ENCODE data around the gene PRKCH. TPM values are rescaled to one million over a fixed set of nuclear protein-coding genes. Genes with fewer than 3 reads are reported as not detected.

PRKCH gene
- total RNA-seq, 1 experiment from 2014 or later = 18.3 TPM

GRCh38 chr14:61563162-61563511 is 241.8 kb downstream of the PRKCH start:
- POLR2A ChIA-PET = no interaction called here
- BruUV-seq (replicated peaks) = no TSS peak
- H3K4me1 Mint-ChIP-seq (ENCODE audit: low read depth, unreplicated experiment) = peaks cover 40% of the 10 kb centered on the region
- peaks cover 6% of the 10 kb centered on the region for H3K36me3 Mint-ChIP-seq (ENCODE audit: insufficient read depth, unreplicated experiment)
- intact Hi-C loops (cut with micrococcal nuclease; ENCODE audit: unreplicated experiment) = loop anchor here (5.0 kb wide), 2 partner anchors 101 to 154 kb away; no protein-coding TSS in a partner anchor
- Histone ChIP-seq H3K4me1 (peaks cover 60% of the 10 kb centered on the region), H3K9me3 (no peaks in the 10 kb centered on the region), H3K27me3 (replicated peaks; ENCODE audit: control insufficient read depth, insufficient read depth, low read length) (no peaks in the 10 kb centered on the region), H3K4me3 (ENCODE audit: low read depth, low read length) (no peak overlapping the region), H3K36me3 (ENCODE audit: control insufficient read depth, insufficient read depth, low read length) (no peaks in the 10 kb centered on the region)
- CTCF ChIA-PET = interaction anchor here (0.8 kb wide), 1 partner anchor 18 kb away, joined by 3 read pairs; no protein-coding TSS in a partner anchor
- peaks cover 9% of the 10 kb centered on the region for H3K9me3 Mint-ChIP-seq (ENCODE audit: unreplicated experiment)
- peak overlapping the region; percentile 94 for H3K27ac Mint-ChIP-seq (ENCODE audit: unreplicated experiment)
- DNase-seq = no peak
- H3K4me3 Mint-ChIP-seq (ENCODE audit: unreplicated experiment) = no peak overlapping the region
- H3K27me3 Mint-ChIP-seq (ENCODE audit: insufficient read depth, unreplicated experiment) = no peaks in the 10 kb centered on the region
- TF ChIP-seq CTCF (IDR thresholded peaks at IDR 0.05; ENCODE audit: insufficient read depth in 1 of 2, low read depth in 1 of 2, low read length in 1 of 2, severe bottlenecking in 1 of 2, unreplicated experiment in 1 of 2) = no peak

- Mint-ChIP-seq H3K9me3 (ENCODE audit: unreplicated experiment) (peaks cover 9% of the 10 kb centered on the region), H3K36me3 (ENCODE audit: insufficient read depth, unreplicated experiment) (peaks cover 6% of the 10 kb centered on the region), H3K27ac (ENCODE audit: unreplicated experiment) (peak overlapping the region; percentile 94), H3K4me3 (ENCODE audit: unreplicated experiment) (peak overlapping the region; percentile 22), H3K4me1 (ENCODE audit: low read depth, unreplicated experiment) (peaks cover 40% of the 10 kb centered on the region), H3K27me3 (ENCODE audit: insufficient read depth, unreplicated experiment) (no peaks in the 10 kb centered on the region)
- ChIA-PET CTCF (no interaction called here), POLR2A (interaction anchor here (0.9 kb wide), 1 partner anchor 198 kb away, joined by 3 read pairs; the partner anchor contains the start of gene SNAPC1)
- no peak overlapping the region for H3K4me3 ChIP-seq (ENCODE audit: low read depth, low read length)
- H3K4me1 ChIP-seq = peaks cover 60% of the 10 kb centered on the region
- H3K36me3 ChIP-seq (ENCODE audit: control insufficient read depth, insufficient read depth, low read length) = no peaks in the 10 kb centered on the region
- intact Hi-C loops (cut with micrococcal nuclease; ENCODE audit: unreplicated experiment) = loop anchor here (1.0 to 5.0 kb wide), 4 partner anchors 17 to 153 kb away; partner anchors contain the start of gene HIF1A
- no peak for DNase-seq
- no peaks in the 10 kb centered on the region for H3K27me3 ChIP-seq (replicated peaks; ENCODE audit: control insufficient read depth, insufficient read depth, low read length)
- H3K9me3 ChIP-seq = no peaks in the 10 kb centered on the region
- TF ChIP-seq CTCF (IDR thresholded peaks at IDR 0.05; ENCODE audit: insufficient read depth in 1 of 2, low read depth in 1 of 2, low read length in 1 of 2, severe bottlenecking in 1 of 2, unreplicated experiment in 1 of 2) = no peak
- no TSS peak for BruUV-seq (replicated peaks)
These were observed 242.7 kb downstream of the PRKCH start for GRCh38 chr14:61563880-61564617.

GRCh38 chr14:61564618-61565091 is 243.3 kb downstream of the PRKCH start:
- CTCF ChIA-PET = no interaction called here
- peak overlapping the region; percentile 22 for H3K4me3 Mint-ChIP-seq (ENCODE audit: unreplicated experiment)

More at GRCh38 chr14:61564618-61565091, 243.3 kb downstream of the PRKCH start:
- Histone ChIP-seq H3K36me3 (ENCODE audit: control insufficient read depth, insufficient read depth, low read length) (no peaks in the 10 kb centered on the region), H3K4me1 (peaks cover 60% of the 10 kb centered on the region), H3K4me3 (ENCODE audit: low read depth, low read length) (no peak overlapping the region), H3K9me3 (no peaks in the 10 kb centered on the region), H3K27me3 (replicated peaks; ENCODE audit: control insufficient read depth, insufficient read depth, low read length) (no peaks in the 10 kb centered on the region)
- Mint-ChIP-seq H3K4me1 (ENCODE audit: low read depth, unreplicated experiment) (peaks cover 44% of the 10 kb centered on the region), H3K27me3 (ENCODE audit: insufficient read depth, unreplicated experiment) (no peaks in the 10 kb centered on the region), H3K9me3 (ENCODE audit: unreplicated experiment) (peaks cover 9% of the 10 kb centered on the region), H3K36me3 (ENCODE audit: insufficient read depth, unreplicated experiment) (peaks cover 6% of the 10 kb centered on the region), H3K27ac (ENCODE audit: unreplicated experiment) (peak overlapping the region; percentile 94)
- POLR2A ChIA-PET = interaction anchor here (0.9 kb wide), 1 partner anchor 197 kb away, joined by 3 read pairs; the partner anchor contains the start of gene SNAPC1
- no peak for TF ChIP-seq CTCF (IDR thresholded peaks at IDR 0.05; ENCODE audit: insufficient read depth in 1 of 2, low read depth in 1 of 2, low read length in 1 of 2, severe bottlenecking in 1 of 2, unreplicated experiment in 1 of 2)
- intact Hi-C loops (cut with micrococcal nuclease; ENCODE audit: unreplicated experiment) = loop anchor here (1.0 to 5.0 kb wide), 4 partner anchors 17 to 153 kb away; partner anchors contain the start of gene HIF1A
- BruUV-seq (replicated peaks) = no TSS peak
- DNase-seq = peak; percentile 41 to 66
